Tibial nerve (tissue), 4 donors: Measurements from ENCODE around the gene ERN1.

Experiments
- EP300 ChIP-seq, 2 donors: sonication (generic); formaldehyde crosslinking; IDR thresholded peaks; one replicate each; pipeline ENCODE4 v1.6.1; 2017; ENCODE audit warnings: antibody characterized with exemption in 2 of 2, mild to moderate bottlenecking in 1 of 2
- POLR2A ChIP-seq, 2 donors: fragments of 450-650 bp; IDR thresholded peaks; one replicate each; pipeline ENCODE4 v1.6.1; 2017; ENCODE audit warnings: antibody characterized with exemption in 2 of 2, mild to moderate bottlenecking in 2 of 2, moderate library complexity in 2 of 2
- TF ChIP-seq, protein P1 (sequence below), 5 experiments: fragments of 200-600 bp in 3 of 5; fragments of 450-650 bp in 2 of 5; sonication (generic) in 3 of 5; IDR thresholded peaks; one replicate each; pipeline ENCODE4 v1.5.1; 2016 to 2019; ENCODE audit warnings: antibody characterized with exemption in 5 of 5, mild to moderate bottlenecking in 3 of 5, moderate library complexity in 2 of 5

DNA sequence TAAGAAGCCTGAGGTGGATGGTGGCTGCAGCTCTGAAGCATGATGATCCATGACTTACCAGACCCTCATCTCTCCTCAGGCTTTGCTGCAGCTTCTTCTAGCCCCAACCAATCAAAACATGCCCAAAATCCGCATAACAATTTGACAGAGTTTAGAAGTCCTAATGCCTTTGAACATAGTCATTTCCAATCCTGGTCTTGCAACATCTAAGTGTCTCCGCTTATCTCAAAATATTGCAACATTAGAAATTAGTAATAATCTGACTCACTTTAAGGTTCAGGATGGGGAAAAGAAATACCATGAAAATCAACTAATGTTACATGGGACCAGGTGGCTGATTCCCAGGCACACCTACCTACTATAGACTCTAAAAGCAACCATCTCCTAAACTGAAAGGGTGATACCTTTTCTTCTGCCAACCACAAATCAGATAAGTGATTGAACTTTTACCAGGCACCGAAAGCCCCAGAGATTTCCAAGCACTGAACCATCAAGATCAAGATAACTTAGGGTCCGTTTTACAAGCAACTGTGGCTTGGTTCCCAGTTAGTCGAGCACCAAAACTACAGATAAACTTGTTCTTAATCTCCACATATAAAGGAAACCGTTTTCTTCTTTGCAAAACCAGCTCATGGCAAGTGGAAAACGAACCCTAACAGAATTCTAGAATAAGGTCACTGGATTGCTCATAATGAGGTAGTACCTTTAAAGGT is 14.0 kb downstream of the ERN1 start:
- TF ChIP-seq, protein P1, sequence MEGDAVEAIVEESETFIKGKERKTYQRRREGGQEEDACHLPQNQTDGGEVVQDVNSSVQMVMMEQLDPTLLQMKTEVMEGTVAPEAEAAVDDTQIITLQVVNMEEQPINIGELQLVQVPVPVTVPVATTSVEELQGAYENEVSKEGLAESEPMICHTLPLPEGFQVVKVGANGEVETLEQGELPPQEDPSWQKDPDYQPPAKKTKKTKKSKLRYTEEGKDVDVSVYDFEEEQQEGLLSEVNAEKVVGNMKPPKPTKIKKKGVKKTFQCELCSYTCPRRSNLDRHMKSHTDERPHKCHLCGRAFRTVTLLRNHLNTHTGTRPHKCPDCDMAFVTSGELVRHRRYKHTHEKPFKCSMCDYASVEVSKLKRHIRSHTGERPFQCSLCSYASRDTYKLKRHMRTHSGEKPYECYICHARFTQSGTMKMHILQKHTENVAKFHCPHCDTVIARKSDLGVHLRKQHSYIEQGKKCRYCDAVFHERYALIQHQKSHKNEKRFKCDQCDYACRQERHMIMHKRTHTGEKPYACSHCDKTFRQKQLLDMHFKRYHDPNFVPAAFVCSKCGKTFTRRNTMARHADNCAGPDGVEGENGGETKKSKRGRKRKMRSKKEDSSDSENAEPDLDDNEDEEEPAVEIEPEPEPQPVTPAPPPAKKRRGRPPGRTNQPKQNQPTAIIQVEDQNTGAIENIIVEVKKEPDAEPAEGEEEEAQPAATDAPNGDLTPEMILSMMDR (IDR thresholded peaks at IDR 0.05) = no peak
- no peak for TF ChIP-seq POLR2A (IDR thresholded peaks at IDR 0.05)
- TF ChIP-seq EP300 (IDR thresholded peaks at IDR 0.05) = peak in 1 of 2 donors; percentile 7
